AG04450 (cell line): ENCODE results near the gene HMG20B. TPM values are rescaled to one million over a fixed set of nuclear protein-coding genes. Genes with fewer than 3 reads are reported as not detected.

Source experiments
- CTCF ChIA-PET: fragments of 300-600, 350-600 bp; formaldehyde crosslinking; extraction: SDS; loops from one replicate; lab custom pipeline; 2022; ENCODE audit warnings: antibody characterized with exemption, inconsistent platforms; lab: Charles Lee
- POLR2A ChIA-PET: fragments of 350-600 bp; formaldehyde crosslinking; extraction: SDS; loops from one replicate; lab custom pipeline; 2021; ENCODE audit warnings: antibody characterized with exemption, inconsistent platforms; lab: Yijun Ruan, JAX
- DNase-seq: peaks from one replicate; pipeline ENCODE4 v3.0.0-alpha.2; 2011; ENCODE audit warnings: low read depth, low spot score
- H3K27ac ChIP-seq: one replicate; pipeline ENCODE4 v1.5.1; 2012; ENCODE audit warnings: low read depth, low read length, control low read depth
- H3K27me3 ChIP-seq: one replicate; pipeline ENCODE4 v1.6.0; 2012; ENCODE audit warnings: low read length; ENCODE audit not compliant: control insufficient read depth, insufficient read depth
- H3K4me3 ChIP-seq: 2 replicates; pipeline ENCODE4 v1.5.1; 2011; ENCODE audit warnings: mild to moderate bottlenecking, low read depth, low read length, control low read depth
- H3K9me3 ChIP-seq: 2 replicates; pipeline ENCODE4 v1.5.1; 2012; ENCODE audit warnings: low read length; ENCODE audit not compliant: control insufficient read depth, insufficient read depth
- CTCF ChIP-seq: IDR thresholded peaks from 2 replicates; pipeline ENCODE4 v1.5.1; 2011; ENCODE audit warnings: low read depth, low read length, control low read depth, inconsistent platforms
- polyA plus RNA-seq: library from polyadenylated mRNA; depleted of rRNA; stranded (reverse); fragments of >200 nt; gene quantifications from 2 replicates; pipeline ENCODE4 v1.2.3, GENCODE V29; 2011

The HMG20B gene
- polyA plus RNA-seq, 1 experiment = 30.5 TPM

GRCh38 chr19:3595521-3596061 is 22.8 kb downstream of the HMG20B start:
- H3K4me3 ChIP-seq = no peak overlapping the region
- H3K27ac ChIP-seq = no peak overlapping the region
- POLR2A ChIA-PET = no interaction called here
- H3K27me3 ChIP-seq = no peaks in the 10 kb centered on the region
- DNase-seq = no peak
- no peak for TF ChIP-seq CTCF
- CTCF ChIA-PET = no interaction called here
- H3K9me3 ChIP-seq = peaks cover 24% of the 10 kb centered on the region

GRCh38 chr19:3599776-3600187 is 27.0 kb downstream of the HMG20B start:
- ChIA-PET CTCF (interaction anchor here (1.0 kb wide), 1 partner anchor 66 kb away, joined by 4 read pairs; no protein-coding TSS in a partner anchor), POLR2A (no interaction called here)
- Histone ChIP-seq H3K4me3 (no peak overlapping the region), H3K27me3 (no peaks in the 10 kb centered on the region), H3K27ac (no peak overlapping the region), H3K9me3 (peaks cover 10% of the 10 kb centered on the region; the same call in 1 of the 2 replicates)
- DNase-seq = no peak
- TF ChIP-seq CTCF = no peak

- ChIA-PET POLR2A (interaction anchor here (0.7 kb wide), 1 partner anchor 56 kb away, joined by 5 read pairs; no protein-coding TSS in a partner anchor), CTCF (no interaction called here)
- peaks cover 10% of the 10 kb centered on the region; the same call in 1 of the 2 replicates for H3K9me3 ChIP-seq
- H3K27me3 ChIP-seq = no peaks in the 10 kb centered on the region
- no peak for TF ChIP-seq CTCF
- no peak for DNase-seq
- no peak overlapping the region for H3K27ac ChIP-seq
- H3K4me3 ChIP-seq = no peak overlapping the region
These were observed 28.3 kb downstream of the HMG20B start for GRCh38 chr19:3601021-3601420.

- no peak for TF ChIP-seq CTCF
- ChIA-PET CTCF (no interaction called here), POLR2A (no interaction called here)
- no peaks in the 10 kb centered on the region for H3K27me3 ChIP-seq
- peaks cover 10% of the 10 kb centered on the region; the same call in 1 of the 2 replicates for H3K9me3 ChIP-seq
- no peak for DNase-seq
- no peak overlapping the region for H3K4me3 ChIP-seq
- H3K27ac ChIP-seq = no peak overlapping the region
These were observed 30.5 kb downstream of the HMG20B start for GRCh38 chr19:3603121-3603811.

- no peak for TF ChIP-seq CTCF
- CTCF ChIA-PET = no interaction called here
These were observed 31.7 kb downstream of the HMG20B start for GRCh38 chr19:3604227-3604986.

More at GRCh38 chr19:3604227-3604986, 31.7 kb downstream of the HMG20B start:
- Histone ChIP-seq H3K27ac (no peak overlapping the region), H3K27me3 (no peaks in the 10 kb centered on the region), H3K4me3 (no peak overlapping the region), H3K9me3 (peaks cover 10% of the 10 kb centered on the region; the same call in 1 of the 2 replicates)
- no peak for DNase-seq
- POLR2A ChIA-PET = no interaction called here
